Subcutaneous abdominal adipose tissue (tissue), 5 donors: Measurements from ENCODE around the gene DUSP14.

Experiments
- H3K27ac ChIP-seq: one replicate; pipeline ENCODE4 v1.7.0; 2013; ENCODE audit warnings: low read depth, mild to moderate bottlenecking, inconsistent platforms, low read length, moderate library complexity
- H3K27me3 ChIP-seq, 5 donors: one replicate each; pipeline ENCODE4 v1.7.0; 2013; ENCODE audit warnings: low read length in 5 of 5, inconsistent platforms in 1 of 5; ENCODE audit not compliant: control insufficient read depth in 5 of 5, insufficient read depth in 4 of 5
- H3K36me3 ChIP-seq, 5 donors: one replicate each; pipeline ENCODE4 v1.7.0; 2013; ENCODE audit warnings: low read length in 5 of 5; ENCODE audit not compliant: control insufficient read depth in 5 of 5, insufficient read depth in 5 of 5
- H3K4me1 ChIP-seq, 5 donors: one replicate each; pipeline ENCODE4 v1.7.0; 2013; ENCODE audit warnings: low read length in 5 of 5, mild to moderate bottlenecking in 3 of 5, moderate library complexity in 1 of 5; ENCODE audit not compliant: control insufficient read depth in 5 of 5, insufficient read depth in 5 of 5
- H3K4me3 ChIP-seq, 5 donors: one replicate each; pipeline ENCODE4 v1.7.0; 2013; ENCODE audit warnings: low read length in 5 of 5, low read depth in 1 of 5
- H3K9ac ChIP-seq, 5 donors: one replicate each; pipeline ENCODE4 v1.7.0; 2013; ENCODE audit warnings: low read length in 5 of 5, mild to moderate bottlenecking in 4 of 5, moderate library complexity in 3 of 5
- H3K9me3 ChIP-seq, 5 donors: one replicate each; pipeline ENCODE4 v1.7.0; 2013; ENCODE audit warnings: low read length in 5 of 5; ENCODE audit not compliant: control insufficient read depth in 5 of 5
- donor health status: healthy.
- donor health status: healthy.
- donor health status: healthy.
- donor health status: healthy.
- donor health status: healthy.

DUSP14 gene

DNA sequence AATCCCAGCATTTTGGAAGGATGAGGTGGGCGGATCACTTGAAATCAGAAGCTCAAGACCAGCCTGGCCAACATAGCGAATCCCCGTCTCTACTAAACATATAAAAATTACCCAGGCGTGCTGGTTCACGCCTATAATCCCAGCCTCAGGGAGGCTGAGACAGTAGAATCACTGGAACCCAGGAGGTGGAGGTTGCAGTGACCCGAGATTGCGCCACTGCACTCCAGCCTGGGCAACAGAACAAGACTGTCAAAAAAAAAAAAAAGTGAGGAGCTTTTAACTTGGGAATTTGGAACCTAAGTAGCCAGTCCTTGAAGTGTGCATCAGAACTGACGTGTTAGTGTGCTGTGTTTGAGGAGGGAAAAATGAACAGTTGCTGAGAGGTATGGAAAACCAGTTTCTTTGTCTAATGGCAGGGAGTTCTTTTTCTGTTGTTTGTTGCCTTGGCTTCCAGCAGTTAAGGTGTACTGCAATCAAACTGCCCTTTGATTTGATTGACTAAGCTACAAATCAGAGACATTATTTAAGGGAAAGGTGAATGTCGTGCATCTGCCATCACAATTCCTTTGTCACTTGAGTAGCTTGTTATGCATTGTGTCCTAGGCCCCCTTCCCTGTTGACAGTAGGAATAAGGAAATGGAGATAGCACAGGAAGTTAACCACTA is 8.6 kb upstream of the DUSP14 start:
- H3K36me3 ChIP-seq = peaks cover 0 to 24% (median 7%) of the 10 kb centered on the region in 5 donors
- peak overlapping the region; percentile 88 for H3K27ac ChIP-seq
- H3K4me1 ChIP-seq = peaks cover 18 to 81% (median 57%) of the 10 kb centered on the region in 5 donors
- no peaks in the 10 kb centered on the region for H3K27me3 ChIP-seq
- no peak overlapping the region for H3K9ac ChIP-seq
- H3K4me3 ChIP-seq = no peak overlapping the region
- no peaks in the 10 kb centered on the region for H3K9me3 ChIP-seq

DNA sequence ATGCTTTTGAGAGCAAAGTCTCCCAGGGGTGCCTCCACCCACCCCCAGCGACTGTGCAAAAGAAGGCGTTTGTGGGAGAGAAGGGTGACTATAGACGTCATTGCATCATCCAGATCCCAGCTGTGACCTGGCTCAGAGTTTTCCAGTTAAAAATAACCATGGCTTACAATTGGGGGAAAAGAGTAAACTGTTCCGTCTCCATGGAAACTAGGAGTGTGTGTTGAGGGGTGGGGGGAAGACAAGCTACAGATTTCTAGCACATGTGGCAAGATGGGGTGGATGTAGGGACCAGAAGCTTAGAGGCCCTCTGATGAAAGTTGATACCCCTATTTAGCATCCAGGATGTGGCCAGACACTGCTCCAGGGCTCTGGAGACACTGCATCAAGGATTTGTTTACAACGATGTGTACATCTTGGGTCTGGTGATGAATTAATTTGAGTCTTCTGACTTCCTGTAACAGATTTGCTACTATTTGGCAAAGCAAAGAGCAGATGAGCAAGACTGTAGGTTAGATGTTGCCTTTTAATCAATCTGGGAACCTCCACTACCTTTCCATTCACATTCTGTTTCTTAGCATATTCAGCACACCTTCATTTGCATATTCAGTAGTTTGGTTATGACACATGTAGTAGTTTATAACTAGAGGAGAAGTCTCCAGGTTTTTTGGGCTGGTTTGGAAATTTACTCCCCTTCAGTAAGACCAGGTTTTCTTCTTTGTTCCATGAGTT is 6.2 kb upstream of the DUSP14 start:
- peaks cover 12 to 74% (median 44%) of the 10 kb centered on the region in 5 donors for H3K4me1 ChIP-seq
- H3K27ac ChIP-seq = peak overlapping the region; percentile 88
- peaks cover 0 to 5% (median 0%) of the 10 kb centered on the region in 5 donors for H3K36me3 ChIP-seq
- H3K27me3 ChIP-seq = no peaks in the 10 kb centered on the region
- no peak overlapping the region for H3K4me3 ChIP-seq
- no peak overlapping the region for H3K9ac ChIP-seq
- no peaks in the 10 kb centered on the region for H3K9me3 ChIP-seq

DNA sequence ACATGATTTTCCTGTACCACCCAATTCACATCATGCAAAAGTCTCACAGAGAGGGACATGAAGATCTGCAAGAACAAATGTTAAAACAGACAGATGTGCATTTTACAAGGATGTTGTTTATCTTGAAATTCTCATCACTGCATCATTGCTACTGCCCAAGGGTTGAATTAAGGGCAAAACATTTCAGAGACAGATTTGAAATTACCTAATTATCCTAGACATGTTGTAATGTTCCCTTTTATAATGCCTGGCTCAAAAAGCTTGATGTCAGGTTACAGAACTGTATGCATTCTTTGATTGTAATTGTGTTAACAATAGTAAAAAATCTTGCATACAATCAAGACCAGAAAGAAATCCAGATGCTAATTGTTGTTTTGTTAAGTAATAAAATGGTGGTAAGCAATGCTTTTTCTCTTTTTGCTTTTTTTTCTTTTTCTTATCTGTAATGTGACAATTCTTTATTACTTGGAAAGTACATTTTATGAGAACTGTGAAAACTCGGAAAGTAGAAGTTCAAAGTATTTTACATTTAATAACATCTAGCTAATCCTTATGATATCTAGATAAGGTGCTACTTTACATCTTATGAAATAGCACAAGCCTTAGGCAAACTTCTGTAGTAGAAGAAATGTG is 3.6 kb upstream of the DUSP14 start:
- peak overlapping the region; percentile 91 for H3K27ac ChIP-seq
- peaks cover 9 to 66% (median 49%) of the 10 kb centered on the region in 5 donors for H3K4me1 ChIP-seq
- H3K27me3 ChIP-seq = no peaks in the 10 kb centered on the region
- no peaks in the 10 kb centered on the region for H3K9me3 ChIP-seq
- no peak overlapping the region for H3K4me3 ChIP-seq
- H3K36me3 ChIP-seq = no peaks in the 10 kb centered on the region
- no peak overlapping the region for H3K9ac ChIP-seq

DNA sequence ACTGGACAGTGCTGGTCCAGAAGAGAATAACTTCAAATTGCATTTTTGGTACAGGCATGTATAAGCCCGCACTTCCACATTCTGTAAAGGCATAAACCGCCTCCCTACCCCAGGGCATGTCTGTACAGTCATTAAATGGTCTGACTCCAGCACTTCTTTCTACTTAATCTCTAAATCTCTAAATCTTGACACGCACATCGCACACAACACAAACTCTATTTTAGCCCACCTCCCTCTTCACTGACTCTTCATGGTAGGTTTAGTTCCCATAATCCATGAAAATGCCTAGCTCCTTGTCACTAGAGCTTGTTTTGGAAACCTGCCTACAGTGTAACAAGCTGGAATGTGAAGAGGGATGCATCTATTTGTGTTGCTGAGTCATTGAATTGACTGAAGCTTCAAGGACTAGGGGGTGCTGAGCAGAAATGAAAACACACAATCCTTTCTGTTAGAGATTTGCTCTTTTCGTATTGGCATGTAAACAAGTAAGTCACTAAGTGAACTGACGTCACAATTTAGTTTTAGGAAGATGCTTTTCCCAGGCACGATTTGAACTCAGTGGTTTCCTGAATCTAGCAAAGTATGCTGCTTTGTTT is 1.6 kb upstream of the DUSP14 start:
- H3K27ac ChIP-seq = peak overlapping the region; percentile 91

DNA sequence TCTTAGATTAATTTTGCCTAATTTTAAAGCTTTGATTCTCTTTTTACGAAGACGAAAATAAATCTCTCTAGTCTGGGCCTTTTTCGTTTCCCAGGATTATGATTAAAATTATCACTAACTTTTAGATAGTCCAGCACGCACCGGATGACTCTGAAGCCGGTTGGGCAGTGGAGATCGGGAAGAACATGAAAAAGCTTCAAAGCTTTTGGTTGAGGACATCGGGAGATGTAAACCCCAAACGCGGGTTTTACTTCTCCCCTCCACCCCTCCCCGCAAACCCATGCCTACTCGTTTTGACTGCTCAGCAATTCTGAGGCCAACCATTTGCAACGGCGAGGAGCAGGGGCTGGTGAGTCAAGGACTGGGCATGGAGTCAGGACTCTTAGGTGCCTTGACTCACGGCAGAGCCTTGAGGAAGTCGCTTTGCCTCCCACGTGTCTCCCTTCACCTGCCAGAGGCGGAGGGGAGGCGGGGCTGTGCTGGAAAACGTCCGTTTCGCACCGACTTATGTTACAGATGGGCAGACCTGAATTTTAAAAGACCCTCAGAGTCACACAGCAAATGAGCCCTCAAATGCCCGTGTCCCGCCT is 989 bp upstream of the DUSP14 start:
- Histone ChIP-seq H3K4me1 (peaks cover 0 to 61% (median 54%) of the 10 kb centered on the region in 5 donors), H3K4me3 (peak overlapping the region; percentile 77 to 90 (median 85)), H3K27me3 (no peaks in the 10 kb centered on the region), H3K9ac (peak overlapping the region; percentile 38 to 89 (median 82)), H3K27ac (peak overlapping the region; percentile 91), H3K36me3 (no peaks in the 10 kb centered on the region), H3K9me3 (no peaks in the 10 kb centered on the region)

More for the DNA sequence above, 1.6 kb upstream of the DUSP14 start:
- H3K36me3 ChIP-seq = no peaks in the 10 kb centered on the region
- H3K27me3 ChIP-seq = no peaks in the 10 kb centered on the region
- no peaks in the 10 kb centered on the region for H3K9me3 ChIP-seq
- H3K4me1 ChIP-seq = peaks cover 6 to 62% (median 54%) of the 10 kb centered on the region in 5 donors
- H3K4me3 ChIP-seq = peak overlapping the region in 4 of 5 donors; percentile 77 to 90 (median 85)
- peak overlapping the region in 2 of 5 donors; percentile 86 to 89 for H3K9ac ChIP-seq

DNA sequence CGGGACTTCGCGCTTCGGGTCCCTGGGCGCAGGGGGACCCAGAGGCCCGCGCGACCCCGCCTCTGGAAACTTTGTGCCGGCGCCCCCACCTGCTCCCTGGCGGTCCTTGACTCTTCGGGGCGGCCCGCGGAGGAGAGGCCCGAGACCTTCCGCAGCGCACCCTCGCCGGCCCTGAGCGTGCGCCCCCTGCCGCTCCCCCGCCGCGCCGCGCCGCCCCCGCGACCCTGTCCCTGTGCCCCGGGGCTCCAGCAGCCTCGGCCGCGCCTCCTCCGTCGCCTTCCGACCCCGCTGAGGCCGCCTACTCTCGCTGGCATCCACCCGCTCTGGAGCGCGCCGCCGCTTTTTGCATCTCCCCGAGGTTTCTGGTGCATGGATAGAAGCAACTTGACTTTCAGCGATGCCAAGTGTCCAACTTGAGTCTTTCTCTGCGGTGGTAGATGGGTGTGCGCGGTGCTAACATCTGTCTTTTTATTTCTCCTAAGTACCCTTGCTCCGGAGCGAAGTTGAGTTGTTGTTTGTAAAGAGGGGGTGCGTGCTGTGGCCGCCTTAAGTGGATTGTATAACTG is 414 bp downstream of the DUSP14 start:
- Histone ChIP-seq H3K9ac (peak overlapping the region; percentile 47 to 81 (median 57)), H3K27me3 (no peaks in the 10 kb centered on the region), H3K27ac (peak overlapping the region; percentile 88), H3K9me3 (no peaks in the 10 kb centered on the region), H3K4me1 (peaks cover 0 to 67% (median 63%) of the 10 kb centered on the region in 5 donors), H3K4me3 (peak overlapping the region; percentile 77 to 87 (median 83)), H3K36me3 (no peaks in the 10 kb centered on the region)

DNA sequence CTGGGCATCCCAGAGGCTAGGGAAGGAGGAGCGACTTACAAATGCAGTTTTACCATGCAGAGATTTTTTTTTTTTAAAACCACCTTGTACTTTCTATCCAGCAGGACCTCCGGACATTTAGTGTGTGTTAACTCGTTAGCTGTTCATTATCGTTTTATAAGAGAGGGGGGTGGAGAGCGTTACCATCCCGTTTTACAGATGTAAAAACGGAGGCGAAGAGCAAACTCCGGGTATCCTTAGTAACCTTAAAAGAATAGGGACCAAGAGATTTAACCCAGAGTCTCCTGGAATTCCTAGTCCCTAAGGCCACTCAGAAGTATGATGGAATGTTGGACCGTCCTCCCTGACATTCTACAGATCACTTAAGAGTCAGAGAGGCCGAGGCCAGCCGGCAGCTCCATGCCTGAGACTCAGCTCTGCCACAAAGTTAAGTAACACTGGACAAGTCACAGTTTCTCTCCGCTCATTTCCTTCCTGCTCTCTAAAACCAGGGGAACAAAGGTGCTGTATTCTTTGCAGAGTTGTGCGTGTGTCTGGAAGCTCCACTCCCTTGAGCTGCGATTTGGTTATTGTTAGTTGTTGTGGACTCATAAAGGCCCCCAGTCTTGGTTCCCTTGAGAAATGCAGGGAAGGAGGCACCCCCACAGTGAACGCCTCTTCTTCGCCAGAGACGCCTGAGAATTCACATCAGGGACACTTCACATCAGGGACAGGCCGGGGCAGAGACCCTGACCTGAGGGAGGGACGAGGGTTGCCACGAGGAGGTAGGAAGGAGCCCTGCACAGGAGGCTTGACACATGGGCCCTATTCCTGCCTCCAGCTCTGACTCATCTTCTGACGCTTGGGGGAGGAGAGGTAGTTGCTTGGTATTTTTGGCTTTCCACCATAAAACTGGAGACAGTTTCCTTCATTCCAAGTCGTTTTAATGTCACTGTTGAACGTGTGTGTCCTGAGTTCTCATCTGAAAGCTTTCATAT is 1.2 kb downstream of the DUSP14 start:
- no peaks in the 10 kb centered on the region for H3K9me3 ChIP-seq
- H3K36me3 ChIP-seq = no peaks in the 10 kb centered on the region
- peak overlapping the region; percentile 88 for H3K27ac ChIP-seq
- H3K4me3 ChIP-seq = peak overlapping the region; percentile 77 to 87 (median 83)
- peak overlapping the region; percentile 49 to 90 (median 65) for H3K9ac ChIP-seq
- peaks cover 0 to 68% (median 62%) of the 10 kb centered on the region in 5 donors for H3K4me1 ChIP-seq
- no peaks in the 10 kb centered on the region for H3K27me3 ChIP-seq

DNA sequence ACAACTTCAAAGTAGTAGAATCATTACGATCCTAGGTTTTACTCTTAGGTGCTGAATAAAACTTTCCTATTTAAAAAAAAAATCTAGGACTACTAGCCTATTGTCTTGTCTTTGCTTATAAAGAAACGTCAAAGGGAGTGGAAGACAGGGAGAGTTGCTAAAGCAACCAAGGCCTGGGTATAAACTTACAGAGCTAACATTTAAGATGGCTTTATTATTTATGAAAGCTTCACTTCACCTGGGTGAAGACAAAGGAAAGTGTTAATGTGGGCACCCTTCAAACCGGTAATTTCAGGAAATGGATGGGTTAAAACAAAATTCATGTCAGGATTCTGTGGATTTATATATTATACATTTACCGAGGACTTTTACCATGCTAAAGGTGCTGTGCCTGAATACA is 2.5 kb downstream of the DUSP14 start:
- Histone ChIP-seq H3K27me3 (no peaks in the 10 kb centered on the region), H3K9me3 (no peaks in the 10 kb centered on the region), H3K27ac (peak overlapping the region; percentile 88), H3K36me3 (no peaks in the 10 kb centered on the region), H3K4me1 (peaks cover 0 to 64% (median 57%) of the 10 kb centered on the region in 5 donors), H3K4me3 (peak overlapping the region; percentile 77 to 87 (median 83)), H3K9ac (peak overlapping the region in 4 of 5 donors; percentile 25 to 90 (median 72))
